GM23338 (cell line): ENCODE data around the gene DCAF4L1. TPM values are rescaled to one million over a fixed set of nuclear protein-coding genes. Genes with fewer than 3 reads are reported as not detected.

Experiments
- ATAC-seq: fragments of 200-7000 bp; cut with Tn5 transposase; 3 replicates; pipeline ENCODE4 v1.9.1; 2020
- DNase-seq: peaks from one replicate; pipeline ENCODE4 v3.0.0-alpha.2; 2015; ENCODE audit warnings: low spot score
- H2AFZ ChIP-seq: fragments of 200-600 bp; sonication (generic); 2 replicates; pipeline ENCODE4 v1.8.0; 2016; ENCODE audit warnings: antibody characterized with exemption, mild to moderate bottlenecking, moderate library complexity
- H3F3A ChIP-seq: fragments of 200-600 bp; sonication (generic); replicated peaks from 2 replicates; pipeline ENCODE4 v1.8.0; 2017; ENCODE audit warnings: antibody characterized with exemption, mixed run types, low read depth
- H3K27ac ChIP-seq: fragments of 200-600 bp; sonication (generic); 2 replicates; pipeline ENCODE4 v1.6.1; 2016; ENCODE audit warnings: low read depth
- H3K27me3 ChIP-seq: fragments of 200-600 bp; sonication (generic); 2 replicates; pipeline ENCODE4 v1.8.0; 2016; ENCODE audit warnings: mild to moderate bottlenecking, mixed run types, moderate library complexity; ENCODE audit not compliant: insufficient read depth
- H3K36me3 ChIP-seq: fragments of 200-600 bp; sonication (generic); 2 replicates; pipeline ENCODE4 v1.8.0; 2016; ENCODE audit warnings: mild to moderate bottlenecking; ENCODE audit not compliant: insufficient read depth
- H3K4me1 ChIP-seq: fragments of 200-600 bp; sonication (generic); 2 replicates; pipeline ENCODE4 v1.8.0; 2016; ENCODE audit warnings: mild to moderate bottlenecking, moderate library complexity; ENCODE audit not compliant: insufficient read depth
- H3K4me2 ChIP-seq: fragments of 200-600 bp; sonication (generic); 2 replicates; pipeline ENCODE4 v1.7.1; 2017; ENCODE audit warnings: mixed run types
- H3K4me3 ChIP-seq: fragments of 200-600 bp; sonication (generic); 2 replicates; pipeline ENCODE4 v1.6.1; 2016; ENCODE audit warnings: mixed run types
- H3K79me2 ChIP-seq: fragments of 200-600 bp; sonication (generic); replicated peaks from 2 replicates; pipeline ENCODE4 v1.8.0; 2017; ENCODE audit warnings: mild to moderate bottlenecking; ENCODE audit not compliant: insufficient read depth
- H3K9me2 ChIP-seq: fragments of 200-600 bp; sonication (generic); 2 replicates; pipeline ENCODE4 v1.8.0; 2017; ENCODE audit not compliant: insufficient read depth
- H4K20me1 ChIP-seq: fragments of 200-600 bp; sonication (generic); replicated peaks from 2 replicates; pipeline ENCODE4 v1.8.0; 2017; ENCODE audit warnings: mild to moderate bottlenecking; ENCODE audit not compliant: insufficient read depth
- H3K27ac Mint-ChIP-seq: 2 replicates; pipeline ENCODE4 v1.8.0; 2020; ENCODE audit warnings: inconsistent platforms, mild to moderate bottlenecking, moderate library complexity, mixed read lengths
- H3K27me3 Mint-ChIP-seq: 3 replicates; pipeline ENCODE4 v1.8.0; 2022; ENCODE audit warnings: low read depth, mild to moderate bottlenecking, moderate library complexity, mixed read lengths, inconsistent platforms; ENCODE audit not compliant: insufficient read depth, poor library complexity
- H3K36me3 Mint-ChIP-seq: 3 replicates; pipeline ENCODE4 v1.8.0; 2021; ENCODE audit warnings: low read depth, mild to moderate bottlenecking, inconsistent platforms, moderate library complexity, mixed read lengths
- H3K4me1 Mint-ChIP-seq: 3 replicates; pipeline ENCODE4 v1.8.0; 2020; ENCODE audit warnings: mild to moderate bottlenecking, inconsistent platforms, mixed read lengths
- H3K4me3 Mint-ChIP-seq: 3 replicates; pipeline ENCODE4 v1.8.0; 2021; ENCODE audit warnings: moderate library complexity, mild to moderate bottlenecking, inconsistent platforms, mixed read lengths
- H3K9me3 Mint-ChIP-seq: 3 replicates; pipeline ENCODE4 v1.8.0; 2020; ENCODE audit warnings: moderate library complexity, mild to moderate bottlenecking, inconsistent platforms, mixed read lengths
- CREB1 ChIP-seq: fragments of 250-450 bp; sonication (Bioruptor Pico); IDR thresholded peaks from 2 replicates; pipeline ENCODE4 v1.5.0; 2020; ENCODE audit warnings: low read depth, mild to moderate bottlenecking, moderate library complexity
- CTCF ChIP-seq, 2 experiments: fragments of 200-600 bp in 1 of 2; sonication (generic) in 1 of 2; conservative IDR thresholded peaks; 2 replicates each; pipeline versions ENCODE4 v1.5.1 to v1.6.1; 2016 to 2017; ENCODE audit warnings: antibody characterized with exemption in 2 of 2, low read depth in 2 of 2, mild to moderate bottlenecking in 2 of 2, moderate library complexity in 1 of 2
- JUNB ChIP-seq: IDR thresholded peaks from one replicate; pipeline ENCODE4 v1.6.1; 2016; ENCODE audit warnings: antibody characterized with exemption; ENCODE audit not compliant: unreplicated experiment
- NANOG ChIP-seq: IDR thresholded peaks from 2 replicates; pipeline ENCODE4 v1.6.1; 2016; ENCODE audit warnings: antibody characterized with exemption, borderline replicate concordance
- POLR2AphosphoS5 ChIP-seq: IDR thresholded peaks from 2 replicates; pipeline ENCODE4 v1.6.1; 2016; ENCODE audit warnings: antibody characterized with exemption, low read depth
- STAT1 ChIP-seq: IDR thresholded peaks from one replicate; pipeline ENCODE4 v1.6.1; 2016; ENCODE audit warnings: antibody characterized with exemption; ENCODE audit not compliant: unreplicated experiment
- ZNF114 ChIP-seq: fragments of 250-450 bp; sonication (Bioruptor Pico); IDR thresholded peaks from 2 replicates; pipeline ENCODE4 v1.5.0; 2020; ENCODE audit warnings: mild to moderate bottlenecking, moderate library complexity
- ZNF331 ChIP-seq: fragments of 250-450 bp; sonication (Bioruptor Pico); IDR thresholded peaks from 2 replicates; pipeline ENCODE4 v1.5.0; 2020; ENCODE audit warnings: low read depth, mild to moderate bottlenecking, moderate library complexity
- polyA plus RNA-seq: library from polyadenylated mRNA; unstranded; fragments of >200 nt; fragmentation: Nextera tagmentation; extraction: Ambion mirVana; gene quantifications from 2 replicates; pipeline ENCODE4 v1.2.1, GENCODE V29; 2016
- total RNA-seq: library from RNA; depleted of rRNA; stranded (reverse); fragments of >200 nt; shearing (Covaris generic); gene quantifications from 2 replicates; pipeline ENCODE4 v1.2.3, GENCODE V29; 2014
- TF ChIP-seq, protein P1 (sequence below): fragments of 250-450 bp; sonication (Bioruptor Pico); IDR thresholded peaks from 2 replicates; pipeline ENCODE4 v1.5.0; 2020; ENCODE audit warnings: mild to moderate bottlenecking, moderate library complexity

Gene DCAF4L1
- total and polyA plus RNA-seq, 2 experiments from 2014 or later, result 0.55 to 0.63 TPM

DNA sequence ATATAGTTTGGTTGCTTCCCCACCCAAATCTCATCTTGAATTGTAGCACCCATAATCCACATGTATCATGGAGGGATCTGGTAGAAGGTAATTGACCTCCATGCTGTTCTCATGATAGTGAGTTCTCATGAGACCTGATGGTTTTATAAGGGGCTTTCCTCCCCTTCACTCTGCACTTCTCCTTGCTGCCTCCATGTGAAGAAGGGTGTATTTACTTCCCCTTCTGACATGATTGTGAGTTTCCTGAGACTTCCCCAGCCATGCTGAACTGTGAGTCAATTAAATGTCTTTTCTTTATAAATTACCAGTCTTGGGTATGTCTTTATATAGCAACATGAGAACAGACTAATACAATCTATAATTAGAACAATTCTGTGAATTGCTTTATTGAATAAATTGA is 11.9 kb upstream of the DCAF4L1 start (continued):
- no peak for TF ChIP-seq CTCF (conservative IDR thresholded peaks at IDR 0.05; ENCODE audit: low read depth in 2 of 2)
- TF ChIP-seq ZNF331 (CRISPR knock-in tag), result no peak

DNA sequence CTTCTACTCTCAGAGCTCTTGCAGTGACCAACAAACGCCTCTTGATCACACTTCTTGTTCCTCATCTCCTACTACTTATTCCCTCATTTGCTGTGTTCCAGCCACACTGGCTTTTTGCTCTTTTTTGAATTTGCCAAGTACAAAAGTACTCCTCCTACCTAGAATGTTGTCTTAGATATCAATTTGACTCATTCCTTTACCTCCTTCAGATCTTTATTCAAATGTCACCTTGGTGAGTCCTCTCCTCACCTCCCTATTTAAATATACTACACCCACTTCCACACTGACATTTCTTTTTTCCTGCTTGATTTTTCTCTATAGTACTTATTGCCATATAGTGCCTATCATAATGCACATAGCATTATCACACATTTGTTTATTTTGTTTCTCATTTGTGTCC is 6.2 kb upstream of the DCAF4L1 start:
- Histone ChIP-seq H3K4me3 (no peak overlapping the region), H2AFZ (no peak overlapping the region), H3K36me3 (0 out of 2 replicates have a peak, but pooled peaks cover 3% of the 10 kb centered on the region), H3K27ac (no peak overlapping the region), H3K27me3 (no peaks in the 10 kb centered on the region), H3K4me2 (no peak overlapping the region), H3K79me2 (no peaks in the 10 kb centered on the region), H3K9me2 (no peaks in the 10 kb centered on the region), H3K4me1 (peaks cover 11% of the 10 kb centered on the region; the same call in 1 of the 2 replicates), H3F3A (no peaks in the 10 kb centered on the region), H4K20me1 (no peaks in the 10 kb centered on the region)
- no peaks in the 10 kb centered on the region for H3K27me3 Mint-ChIP-seq
- DNase-seq (no peak), ATAC-seq (no peak)
- peaks cover 5% of the 10 kb centered on the region; the same call in 2 of the 3 replicates for H3K9me3 Mint-ChIP-seq
- H3K36me3 Mint-ChIP-seq, result no peaks in the 10 kb centered on the region; the same call in 2 of the 3 replicates
- no peak for TF ChIP-seq JUNB
- no peak for TF ChIP-seq NANOG
- no peak for TF ChIP-seq STAT1
- TF ChIP-seq, protein P1, sequence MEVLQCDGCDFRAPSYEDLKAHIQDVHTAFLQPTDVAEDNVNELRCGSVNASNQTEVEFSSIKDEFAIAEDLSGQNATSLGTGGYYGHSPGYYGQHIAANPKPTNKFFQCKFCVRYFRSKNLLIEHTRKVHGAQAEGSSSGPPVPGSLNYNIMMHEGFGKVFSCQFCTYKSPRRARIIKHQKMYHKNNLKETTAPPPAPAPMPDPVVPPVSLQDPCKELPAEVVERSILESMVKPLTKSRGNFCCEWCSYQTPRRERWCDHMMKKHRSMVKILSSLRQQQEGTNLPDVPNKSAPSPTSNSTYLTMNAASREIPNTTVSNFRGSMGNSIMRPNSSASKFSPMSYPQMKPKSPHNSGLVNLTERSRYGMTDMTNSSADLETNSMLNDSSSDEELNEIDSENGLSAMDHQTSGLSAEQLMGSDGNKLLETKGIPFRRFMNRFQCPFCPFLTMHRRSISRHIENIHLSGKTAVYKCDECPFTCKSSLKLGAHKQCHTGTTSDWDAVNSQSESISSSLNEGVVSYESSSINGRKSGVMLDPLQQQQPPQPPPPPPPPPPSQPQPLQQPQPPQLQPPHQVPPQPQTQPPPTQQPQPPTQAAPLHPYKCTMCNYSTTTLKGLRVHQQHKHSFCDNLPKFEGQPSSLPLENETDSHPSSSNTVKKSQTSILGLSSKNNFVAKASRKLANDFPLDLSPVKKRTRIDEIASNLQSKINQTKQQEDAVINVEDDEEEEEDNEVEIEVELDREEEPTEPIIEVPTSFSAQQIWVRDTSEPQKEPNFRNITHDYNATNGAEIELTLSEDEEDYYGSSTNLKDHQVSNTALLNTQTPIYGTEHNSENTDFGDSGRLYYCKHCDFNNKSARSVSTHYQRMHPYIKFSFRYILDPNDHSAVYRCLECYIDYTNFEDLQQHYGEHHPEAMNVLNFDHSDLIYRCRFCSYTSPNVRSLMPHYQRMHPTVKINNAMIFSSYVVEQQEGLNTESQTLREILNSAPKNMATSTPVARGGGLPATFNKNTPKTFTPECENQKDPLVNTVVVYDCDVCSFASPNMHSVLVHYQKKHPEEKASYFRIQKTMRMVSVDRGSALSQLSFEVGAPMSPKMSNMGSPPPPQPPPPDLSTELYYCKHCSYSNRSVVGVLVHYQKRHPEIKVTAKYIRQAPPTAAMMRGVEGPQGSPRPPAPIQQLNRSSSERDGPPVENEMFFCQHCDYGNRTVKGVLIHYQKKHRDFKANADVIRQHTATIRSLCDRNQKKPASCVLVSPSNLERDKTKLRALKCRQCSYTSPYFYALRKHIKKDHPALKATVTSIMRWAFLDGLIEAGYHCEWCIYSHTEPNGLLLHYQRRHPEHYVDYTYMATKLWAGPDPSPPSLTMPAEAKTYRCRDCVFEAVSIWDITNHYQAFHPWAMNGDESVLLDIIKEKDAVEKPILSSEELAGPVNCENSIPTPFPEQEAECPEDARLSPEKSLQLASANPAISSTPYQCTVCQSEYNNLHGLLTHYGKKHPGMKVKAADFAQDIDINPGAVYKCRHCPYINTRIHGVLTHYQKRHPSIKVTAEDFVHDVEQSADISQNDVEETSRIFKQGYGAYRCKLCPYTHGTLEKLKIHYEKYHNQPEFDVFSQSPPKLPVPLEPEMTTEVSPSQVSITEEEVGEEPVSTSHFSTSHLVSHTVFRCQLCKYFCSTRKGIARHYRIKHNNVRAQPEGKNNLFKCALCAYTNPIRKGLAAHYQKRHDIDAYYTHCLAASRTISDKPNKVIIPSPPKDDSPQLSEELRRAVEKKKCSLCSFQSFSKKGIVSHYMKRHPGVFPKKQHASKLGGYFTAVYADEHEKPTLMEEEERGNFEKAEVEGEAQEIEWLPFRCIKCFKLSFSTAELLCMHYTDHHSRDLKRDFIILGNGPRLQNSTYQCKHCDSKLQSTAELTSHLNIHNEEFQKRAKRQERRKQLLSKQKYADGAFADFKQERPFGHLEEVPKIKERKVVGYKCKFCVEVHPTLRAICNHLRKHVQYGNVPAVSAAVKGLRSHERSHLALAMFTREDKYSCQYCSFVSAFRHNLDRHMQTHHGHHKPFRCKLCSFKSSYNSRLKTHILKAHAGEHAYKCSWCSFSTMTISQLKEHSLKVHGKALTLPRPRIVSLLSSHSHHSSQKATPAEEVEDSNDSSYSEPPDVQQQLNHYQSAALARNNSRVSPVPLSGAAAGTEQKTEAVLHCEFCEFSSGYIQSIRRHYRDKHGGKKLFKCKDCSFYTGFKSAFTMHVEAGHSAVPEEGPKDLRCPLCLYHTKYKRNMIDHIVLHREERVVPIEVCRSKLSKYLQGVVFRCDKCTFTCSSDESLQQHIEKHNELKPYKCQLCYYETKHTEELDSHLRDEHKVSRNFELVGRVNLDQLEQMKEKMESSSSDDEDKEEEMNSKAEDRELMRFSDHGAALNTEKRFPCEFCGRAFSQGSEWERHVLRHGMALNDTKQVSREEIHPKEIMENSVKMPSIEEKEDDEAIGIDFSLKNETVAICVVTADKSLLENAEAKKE (CRISPR knock-in tag), result no peak
- no peak for TF ChIP-seq CTCF (conservative IDR thresholded peaks at IDR 0.05; ENCODE audit: low read depth in 2 of 2)
- no peak for TF ChIP-seq ZNF114 (CRISPR knock-in tag)
- TF ChIP-seq POLR2AphosphoS5, result no peak
- TF ChIP-seq CREB1 (CRISPR knock-in tag), result no peak
- H3K27ac Mint-ChIP-seq, result no peak overlapping the region
- no peak overlapping the region for H3K4me3 Mint-ChIP-seq
- peaks cover 14% of the 10 kb centered on the region for H3K4me1 Mint-ChIP-seq
